Activated effector memory CD4-positive, alpha-beta T cell treated with anti-CD3 and anti-CD28 coated beads, Interleukin-2, amount 50 U/mL, for 16 hours (primary cell): ENCODE results near the gene BTAF1.
A peak's percentile ranks its signal among the peaks of the same experiment; 100 is the strongest.
"Not testable (repeated sequence)": the region's sequence is repeated elsewhere in the genome, so short reads cannot be mapped to it uniquely, and the experiment has no call there.

ENCODE experiments used
- DNase-seq: peaks from one replicate; pipeline ENCODE4 v3.0.0-alpha.2; 2020

The BTAF1 gene

GRCh38 chr10:91923371-91924211, at the start of gene BTAF1:
Gene BTAF1, plus strand, starts transcription at chr10:91923770. Its CDS starts 307 bp downstream, at chr10:91924077.
- peak; percentile 97 for DNase-seq

DNA sequence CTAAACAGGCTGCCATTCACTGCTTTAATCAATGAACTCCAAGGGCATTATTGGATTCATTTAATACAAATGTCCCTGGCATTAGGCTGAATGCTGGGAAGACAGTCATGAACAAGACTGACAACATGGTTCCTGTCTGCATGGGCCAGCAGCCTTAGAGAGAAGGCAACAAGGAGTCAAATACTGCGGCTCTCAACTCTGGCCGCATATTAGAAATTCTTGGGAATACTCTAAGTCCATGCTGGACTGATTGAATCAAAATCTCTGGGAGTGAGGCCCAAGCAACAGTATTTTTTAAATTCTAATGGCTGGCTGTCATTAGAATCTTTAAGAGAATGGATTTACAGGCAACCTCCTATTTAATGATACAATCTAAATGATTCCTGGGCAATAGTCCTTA, 48.4 kb upstream of the BTAF1 start:
- DNase-seq: no peak

DNA sequence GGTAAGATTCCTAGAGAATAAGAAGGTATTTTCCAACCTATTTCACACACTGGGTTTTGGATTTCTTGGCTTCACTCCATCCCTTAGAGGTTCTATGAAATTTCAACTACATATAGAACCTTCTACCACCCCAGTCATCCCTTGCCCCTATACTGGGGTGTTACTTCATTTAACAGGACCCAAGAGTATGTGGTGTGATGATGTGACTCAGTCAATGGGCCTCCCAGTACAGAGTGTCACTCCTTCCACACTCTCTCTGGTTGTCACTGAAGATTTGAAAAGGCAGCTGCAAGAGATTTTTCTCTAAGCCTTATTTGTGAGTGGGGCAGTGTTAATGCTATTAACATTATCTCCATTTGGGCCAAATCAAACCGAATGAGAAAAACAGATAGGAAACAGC, 47.8 kb upstream of the BTAF1 start:
- no peak for DNase-seq

- DNase-seq: no peak
These were observed 43.9 kb upstream of the BTAF1 start for GRCh38 chr10:91879515-91880170.

DNA sequence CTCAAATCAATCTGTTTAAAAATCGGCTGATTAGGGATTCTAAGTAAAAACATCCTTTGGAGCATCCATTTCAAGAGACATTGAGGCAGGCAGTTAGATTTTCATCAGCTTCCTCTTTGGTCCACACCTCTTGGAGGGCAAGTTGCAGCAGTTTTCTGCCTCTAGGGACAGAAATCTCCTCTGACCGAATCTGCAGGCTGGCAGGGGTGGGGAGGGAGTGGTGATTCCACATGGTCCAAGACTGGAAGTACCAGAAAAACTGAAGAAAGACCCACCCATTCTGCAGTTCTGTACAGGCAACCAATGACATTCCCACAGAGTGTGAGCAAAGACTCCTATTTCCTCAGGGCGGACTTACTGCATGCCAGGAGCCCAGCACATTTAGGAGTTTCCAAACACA, 43.3 kb upstream of the BTAF1 start:
- no peak for DNase-seq

DNA sequence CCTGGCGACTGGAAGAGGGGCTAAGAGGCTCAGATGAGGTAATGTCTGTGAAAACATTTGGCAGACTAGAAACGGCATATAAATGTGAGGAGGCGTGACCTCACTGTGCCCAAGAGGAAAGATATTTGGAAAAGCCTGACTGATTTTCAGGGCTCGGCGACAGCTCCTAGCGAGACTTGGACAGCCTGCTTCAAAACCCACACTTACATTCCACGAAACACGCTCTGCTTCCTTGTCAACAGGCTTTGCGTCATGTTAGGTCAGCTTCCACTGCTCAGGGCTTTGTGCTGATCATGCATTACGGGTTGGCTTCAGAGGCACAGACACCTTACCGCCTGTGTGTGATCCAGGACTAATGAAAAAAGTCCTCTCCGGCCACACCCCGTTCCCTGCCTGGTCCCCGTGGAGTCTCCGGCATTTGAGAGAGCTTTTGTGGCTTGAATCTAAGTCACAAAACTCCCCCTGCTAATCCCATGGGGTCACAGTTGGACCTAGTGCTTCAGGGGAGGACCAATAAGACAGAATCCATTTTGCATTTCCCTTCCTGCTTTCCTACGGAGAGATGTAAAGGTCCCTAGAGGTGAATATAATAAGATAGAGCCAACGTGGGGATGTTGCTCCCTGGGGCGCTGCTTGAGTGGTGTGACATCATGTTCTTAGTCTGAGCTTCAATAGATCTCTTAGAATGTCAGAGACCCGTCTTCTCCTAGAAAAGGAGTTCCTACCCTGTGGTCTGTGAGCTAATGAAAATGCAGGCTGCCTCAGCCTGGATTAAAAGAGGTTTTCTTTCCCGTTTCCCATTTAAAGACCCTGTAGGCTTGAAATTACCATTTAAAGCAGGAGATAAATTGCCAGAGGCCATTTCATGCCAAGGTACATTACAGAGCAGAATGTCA, 39.8 kb upstream of the BTAF1 start:
- DNase-seq: no peak

- no peak for DNase-seq
These were observed 39.0 kb upstream of the BTAF1 start for GRCh38 chr10:91884536-91884935.

DNA sequence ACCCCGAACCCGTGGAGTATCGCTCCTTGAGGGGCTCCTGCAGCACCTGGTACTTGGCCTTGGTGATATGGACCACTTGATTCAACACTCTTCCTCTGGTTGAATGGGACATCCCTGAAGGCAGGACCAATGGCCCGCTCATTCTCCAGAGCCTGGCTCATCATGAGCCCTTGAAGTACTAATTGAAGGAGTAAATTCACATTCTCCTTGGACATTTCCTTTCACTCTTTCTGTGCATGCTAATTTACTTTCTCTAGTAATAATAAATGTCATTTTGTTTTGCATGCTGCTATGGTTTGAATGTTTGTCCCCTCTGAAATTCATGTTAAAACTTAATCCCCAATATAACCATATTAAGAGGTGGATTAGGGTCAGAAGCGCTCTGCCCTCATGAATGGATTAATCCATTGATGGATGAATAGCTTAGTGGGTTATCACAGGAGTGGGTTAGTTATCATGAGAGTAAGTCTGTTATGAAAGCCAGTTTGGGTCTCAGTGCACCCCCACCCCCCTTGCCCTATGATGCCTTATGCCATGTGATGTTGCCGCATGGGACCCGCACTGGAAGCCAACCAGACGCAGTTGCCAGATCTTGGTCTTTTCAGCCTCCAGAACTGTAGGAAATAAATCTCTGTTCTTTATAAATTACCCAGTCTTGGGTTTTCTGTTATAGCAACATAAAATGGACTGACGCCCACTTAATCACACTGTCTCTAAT, 38.0 kb upstream of the BTAF1 start:
- DNase-seq: no peak

GRCh38 chr10:91886954-91887271, 36.7 kb upstream of the BTAF1 start:
- DNase-seq: no peak

DNA sequence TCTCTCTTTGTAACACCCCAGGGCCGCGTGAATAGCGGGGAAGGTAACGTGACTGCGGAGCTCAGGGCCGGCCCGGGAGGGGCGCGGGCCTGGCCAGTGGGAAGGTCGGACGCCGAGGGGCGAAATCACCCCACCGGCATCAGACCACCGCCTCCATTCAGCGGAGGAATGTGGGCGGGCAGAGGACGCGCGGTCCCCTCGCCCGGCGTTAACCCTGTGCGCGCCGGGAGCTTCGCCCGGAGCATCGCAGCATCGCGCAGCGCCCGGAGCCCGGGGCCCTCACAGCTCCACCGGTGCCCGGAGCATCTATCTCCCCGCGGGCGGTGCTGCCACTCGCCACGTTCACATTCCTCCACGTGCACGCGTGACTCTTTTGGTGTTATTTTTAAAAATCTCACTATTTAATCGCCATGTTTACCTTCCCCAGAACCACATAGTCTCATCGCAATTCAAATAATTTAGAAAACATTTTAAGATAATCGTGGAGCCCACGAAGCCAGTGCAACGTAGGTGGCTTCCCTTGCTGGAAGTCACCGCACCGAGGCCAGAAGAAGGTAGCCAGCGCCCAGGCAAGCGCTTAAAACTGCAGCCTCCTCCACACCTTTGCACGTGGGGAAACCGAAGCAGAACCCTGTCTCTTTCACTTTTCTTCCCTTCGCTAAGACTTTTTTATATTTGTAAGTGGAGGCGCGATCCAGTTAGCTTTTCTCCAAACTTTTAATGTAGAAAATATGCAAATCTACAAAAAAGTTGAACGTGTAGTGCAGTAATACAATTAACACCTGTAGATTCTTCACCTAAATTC, 36.1 kb upstream of the BTAF1 start:
- DNase-seq: peak; percentile 70

GRCh38 chr10:91891125-91892001, 32.2 kb upstream of the BTAF1 start:
- no peak for DNase-seq

- no peak for DNase-seq
These were observed 30.5 kb upstream of the BTAF1 start for GRCh38 chr10:91893051-91893450.

GRCh38 chr10:91894261-91894685, 29.3 kb upstream of the BTAF1 start:
- not testable (repeated sequence) for DNase-seq

DNA sequence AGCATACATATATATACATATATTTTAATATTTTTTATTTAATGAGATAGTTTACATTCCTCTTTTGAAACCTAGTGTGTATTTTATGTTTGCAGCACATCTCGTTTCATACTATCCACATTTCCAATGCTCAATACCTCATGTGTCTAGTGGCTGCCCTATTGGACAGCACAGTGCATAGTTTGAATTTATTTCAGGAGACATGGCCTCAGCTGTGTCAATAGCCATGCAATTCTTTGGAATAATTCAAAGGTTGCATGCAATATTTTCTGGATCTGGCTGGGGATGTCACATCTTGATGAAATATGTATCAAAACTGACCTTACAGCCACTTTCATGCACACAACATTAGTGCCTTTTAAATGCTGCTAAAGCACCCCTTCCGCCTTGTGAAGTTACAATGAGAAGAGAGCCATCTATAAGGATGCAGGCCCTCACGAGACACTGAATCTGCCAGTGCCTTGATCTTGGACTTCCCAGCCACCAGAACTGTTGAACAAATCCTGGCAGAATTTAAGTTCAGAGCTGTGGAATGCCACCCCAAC, 27.3 kb upstream of the BTAF1 start:
- DNase-seq: no peak

DNA sequence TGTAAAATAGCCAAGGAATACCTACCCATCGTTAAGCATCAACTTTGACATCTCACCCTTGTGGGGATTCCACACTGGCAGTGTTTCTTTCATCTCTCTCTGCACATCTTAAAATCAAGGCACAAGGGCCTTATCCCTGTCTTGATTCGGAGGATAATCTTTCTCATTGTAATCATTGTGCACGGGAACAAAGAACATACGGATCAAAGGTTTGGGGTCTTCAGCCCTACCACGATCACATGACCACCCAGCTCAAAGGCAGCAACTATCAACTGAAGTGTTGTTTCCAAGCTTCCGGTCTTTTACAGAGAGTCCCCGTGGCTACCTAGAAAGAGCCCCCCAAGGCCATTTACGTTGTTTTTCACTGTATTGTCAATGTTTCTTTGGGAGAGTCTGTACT, 26.1 kb upstream of the BTAF1 start:
- DNase-seq: no peak

- DNase-seq: peak; percentile 68
These were observed 21.5 kb upstream of the BTAF1 start for GRCh38 chr10:91901784-91902677.

DNA sequence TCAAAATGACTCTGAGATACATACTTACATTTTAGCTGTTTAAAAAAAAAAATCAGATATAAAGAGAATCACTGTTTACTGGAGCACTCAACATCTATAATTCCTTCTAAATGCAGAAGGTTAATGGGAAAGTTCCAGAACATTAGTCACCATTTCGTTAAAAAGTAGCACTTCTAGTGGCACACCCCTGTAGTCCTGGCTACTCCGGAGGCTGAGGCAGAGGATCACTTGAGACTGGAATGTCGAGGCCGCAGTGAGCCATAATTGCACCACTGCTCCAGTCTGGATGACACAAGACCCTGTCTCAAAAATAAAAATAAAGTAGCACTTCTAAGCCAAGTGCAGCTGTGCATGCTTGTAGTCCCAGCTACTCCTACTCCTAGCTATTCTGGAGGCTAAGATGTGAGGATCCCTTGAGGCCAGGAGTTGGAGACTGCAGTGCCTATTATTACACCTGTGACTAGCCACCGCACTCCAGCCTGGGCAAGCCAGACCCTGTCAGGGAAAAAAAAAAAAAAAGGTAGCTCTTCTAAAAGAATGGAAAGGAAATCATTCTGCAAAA, 16.5 kb upstream of the BTAF1 start:
- DNase-seq: no peak

GRCh38 chr10:91907914-91908336, 15.6 kb upstream of the BTAF1 start:
- DNase-seq: no peak
